Stimulated activated CD8-positive, alpha-beta memory T cell treated with anti-CD3 and anti-CD28 coated beads, Interleukin-12 subunit alpha, Interleukin-12 subunit beta, amount 100 ng/mL, for 4 hours (primary cell): Measurements from ENCODE around the gene GDF2.

Experiments
- DNase-seq: peaks from one replicate; pipeline ENCODE4 v3.0.0-alpha.2; 2020; ENCODE audit warnings: low read depth

The GDF2 gene

DNA sequence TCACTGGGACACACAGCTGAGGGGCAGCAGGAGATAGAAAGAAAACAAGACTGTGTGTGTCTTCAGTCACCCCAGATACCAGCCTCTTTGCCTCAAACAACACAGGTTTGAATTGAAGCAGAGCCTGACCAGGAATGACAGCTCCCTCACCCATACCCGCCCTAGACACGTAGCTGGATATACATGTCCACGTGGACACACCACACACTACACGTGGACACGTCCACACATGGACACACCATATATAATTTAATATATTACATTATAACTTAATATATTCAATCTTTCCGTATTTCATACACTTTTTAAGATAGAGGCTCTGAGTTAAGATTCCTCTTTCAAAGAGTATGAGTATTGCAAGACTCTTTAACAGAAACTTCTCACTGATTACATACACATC, 11.3 kb downstream of the GDF2 start:
- no peak for DNase-seq

DNA sequence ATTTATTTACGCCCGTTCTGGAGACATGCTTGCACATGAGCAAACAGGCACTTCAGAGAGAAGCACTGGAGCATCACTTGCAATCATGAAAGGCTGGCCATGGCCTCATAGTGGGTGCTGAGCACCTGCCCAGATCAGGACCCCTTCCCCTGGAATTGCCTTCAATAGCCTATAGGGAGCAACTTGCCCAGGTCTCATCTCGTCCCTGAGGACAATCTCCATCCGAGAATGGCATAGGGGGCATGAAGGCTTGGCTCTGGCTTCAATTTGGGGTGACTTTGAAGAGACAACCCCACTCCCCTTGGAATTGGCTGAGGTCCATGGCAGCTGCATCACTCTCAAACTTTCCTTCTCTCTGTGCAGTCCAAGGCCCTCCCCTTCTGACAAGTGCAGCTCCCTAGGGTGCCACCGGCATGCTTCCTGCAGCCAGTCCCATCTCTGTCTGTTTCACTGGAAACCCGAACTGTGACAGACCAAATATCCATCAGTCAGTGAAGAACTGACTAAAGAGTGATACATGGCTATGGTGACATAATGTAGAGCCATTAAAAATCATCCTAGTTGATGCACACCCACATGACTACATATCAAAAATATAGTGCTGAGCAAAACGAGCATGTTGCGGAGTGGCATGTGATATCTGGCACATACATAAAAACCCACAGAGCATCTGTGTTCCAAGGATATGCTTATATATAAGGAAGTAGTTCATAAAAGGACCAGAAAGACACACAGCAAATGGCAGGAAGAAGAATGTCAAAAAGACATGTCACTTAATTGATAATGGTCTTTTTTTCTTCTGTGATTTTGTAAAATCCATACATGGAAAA, 12.4 kb downstream of the GDF2 start:
- no peak for DNase-seq

DNA sequence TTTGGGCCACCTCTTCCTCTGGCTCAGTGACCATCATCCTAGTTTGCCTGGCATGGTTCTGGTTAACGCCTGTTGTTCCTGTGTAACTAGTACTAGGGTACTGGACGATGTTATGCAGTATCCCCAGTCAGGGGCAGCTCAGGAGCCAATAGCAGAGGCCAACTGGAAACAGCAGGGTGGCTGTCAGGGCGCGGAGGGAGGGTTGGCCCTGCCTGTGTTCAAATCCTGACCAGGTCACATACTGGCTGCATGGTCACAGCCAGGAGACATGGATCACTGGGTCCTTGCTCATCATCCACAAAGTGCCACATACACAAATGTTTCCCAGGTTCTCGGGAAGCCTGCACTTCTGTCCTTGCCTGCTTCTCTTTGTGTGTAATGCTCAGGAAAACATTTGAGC, 13.7 kb downstream of the GDF2 start:
- no peak for DNase-seq

DNA sequence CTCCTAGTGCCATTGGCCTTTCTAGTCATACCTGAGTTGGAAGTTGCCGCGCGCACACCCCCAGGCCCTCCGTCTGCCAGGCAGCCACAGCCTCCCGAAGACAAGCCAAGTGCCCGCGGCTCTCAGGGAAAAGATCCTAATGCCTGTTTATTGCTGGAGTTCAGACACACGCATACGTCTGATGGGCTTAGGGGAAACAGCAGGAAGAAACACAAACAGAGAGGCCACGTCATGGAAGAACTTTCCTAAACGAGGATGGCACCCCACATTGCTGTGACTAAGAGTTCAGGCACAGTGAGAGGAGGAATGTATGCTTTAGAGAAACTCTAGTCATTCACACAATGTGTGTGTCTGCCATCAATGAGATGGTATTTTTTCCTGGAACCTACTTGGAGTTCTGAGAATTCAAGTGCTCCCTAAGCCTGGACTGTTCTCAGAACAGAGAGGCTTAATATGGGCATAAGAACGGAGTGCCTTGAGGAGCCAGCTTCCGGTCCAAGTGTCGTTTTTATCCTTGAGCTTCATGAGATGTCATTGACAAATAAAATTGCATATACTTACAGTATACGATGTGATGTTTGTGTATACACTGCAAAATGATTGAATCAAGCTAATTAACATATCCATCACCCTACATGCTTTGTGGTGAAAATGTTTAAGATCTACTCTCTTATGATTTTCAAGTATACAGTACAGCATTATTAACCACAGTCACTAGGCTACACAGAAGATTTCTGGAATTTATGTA, 14.3 kb downstream of the GDF2 start:
- no peak for DNase-seq

DNA sequence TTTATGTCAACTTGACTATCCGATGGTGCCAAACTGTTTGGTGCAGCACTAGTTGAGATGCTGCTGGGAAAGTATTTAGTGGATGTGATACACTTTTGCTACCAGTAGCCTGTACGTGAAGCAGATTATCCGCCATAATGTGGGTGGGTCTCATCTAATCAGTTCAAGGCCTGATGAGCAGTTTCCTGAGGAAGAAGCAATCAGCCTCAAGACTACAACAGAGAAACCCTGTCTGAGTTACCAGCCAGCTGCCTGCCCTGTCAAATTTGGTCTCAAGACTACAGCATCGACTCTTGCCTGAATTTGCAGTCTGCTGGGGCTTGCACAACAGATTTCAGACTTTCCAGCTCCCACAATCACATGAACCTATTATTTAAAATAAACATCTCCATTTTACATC, 15.1 kb downstream of the GDF2 start:
- no peak for DNase-seq

DNA sequence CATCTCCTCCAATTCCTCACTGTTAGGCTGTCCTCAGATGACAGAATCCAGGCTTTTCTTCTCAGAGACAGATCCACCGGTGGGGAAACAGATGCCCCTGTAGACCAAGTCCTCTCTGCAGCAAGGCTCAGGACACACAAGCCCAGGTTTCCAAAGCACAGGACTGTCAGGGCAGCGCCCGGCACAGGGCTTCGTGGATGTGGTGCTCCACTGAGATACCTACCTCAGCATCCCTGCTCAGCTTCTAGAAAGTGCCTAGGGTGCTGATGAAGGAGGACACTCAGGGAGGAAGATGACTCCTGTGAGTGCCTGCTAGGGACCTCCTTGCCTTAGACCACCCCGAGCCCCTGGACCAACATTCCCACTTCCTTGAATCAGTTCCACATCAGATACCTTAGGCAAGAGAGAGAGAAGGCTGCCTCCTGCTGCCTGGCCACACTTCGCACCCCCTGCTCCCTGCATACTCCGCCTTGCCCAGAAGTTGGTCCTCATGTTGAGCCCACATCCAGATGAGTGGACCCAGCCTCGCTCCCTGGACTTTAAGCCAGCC, 17.0 kb downstream of the GDF2 start:
- no peak for DNase-seq

DNA sequence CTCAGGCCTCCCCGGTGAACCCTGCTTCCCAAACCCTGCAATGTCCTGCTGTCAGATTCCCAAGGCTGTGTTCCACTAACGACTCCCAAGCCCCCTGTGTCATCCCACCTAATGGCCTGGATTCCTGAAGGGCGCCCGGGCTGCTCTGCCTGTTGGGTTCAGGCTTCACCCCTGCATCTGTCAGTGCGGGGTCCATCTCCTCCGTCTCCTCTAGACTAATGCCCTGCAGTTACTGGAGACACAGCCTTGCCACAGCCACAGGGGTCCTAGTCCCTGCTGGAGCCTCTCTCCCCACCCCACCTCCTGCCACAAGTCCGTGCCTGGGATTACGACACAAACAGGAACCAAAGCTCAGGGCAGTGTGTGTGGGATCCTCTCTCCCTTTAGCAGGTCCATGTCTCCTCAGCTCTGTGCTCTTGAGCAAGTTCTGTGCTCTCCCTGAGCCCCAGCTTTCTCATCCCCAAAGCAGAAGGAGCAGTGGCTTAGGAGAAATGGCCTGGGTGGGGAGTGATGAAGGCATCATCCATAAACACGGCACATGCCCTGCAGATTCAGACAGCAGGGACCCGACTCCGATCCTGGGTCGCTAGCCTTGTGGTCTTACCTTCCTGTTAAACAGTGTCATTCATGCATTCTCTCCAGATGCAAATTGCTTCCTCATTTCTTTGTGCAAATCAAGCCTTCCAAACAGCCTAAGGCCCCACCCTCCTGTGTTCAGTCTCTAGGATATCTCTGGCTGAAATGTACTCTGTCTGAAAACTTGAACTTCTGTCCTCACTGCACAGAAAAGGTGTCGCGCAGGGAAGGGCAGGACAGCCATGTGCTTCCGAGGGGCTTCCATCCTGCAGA, 17.7 kb downstream of the GDF2 start:
- DNase-seq = no peak

DNA sequence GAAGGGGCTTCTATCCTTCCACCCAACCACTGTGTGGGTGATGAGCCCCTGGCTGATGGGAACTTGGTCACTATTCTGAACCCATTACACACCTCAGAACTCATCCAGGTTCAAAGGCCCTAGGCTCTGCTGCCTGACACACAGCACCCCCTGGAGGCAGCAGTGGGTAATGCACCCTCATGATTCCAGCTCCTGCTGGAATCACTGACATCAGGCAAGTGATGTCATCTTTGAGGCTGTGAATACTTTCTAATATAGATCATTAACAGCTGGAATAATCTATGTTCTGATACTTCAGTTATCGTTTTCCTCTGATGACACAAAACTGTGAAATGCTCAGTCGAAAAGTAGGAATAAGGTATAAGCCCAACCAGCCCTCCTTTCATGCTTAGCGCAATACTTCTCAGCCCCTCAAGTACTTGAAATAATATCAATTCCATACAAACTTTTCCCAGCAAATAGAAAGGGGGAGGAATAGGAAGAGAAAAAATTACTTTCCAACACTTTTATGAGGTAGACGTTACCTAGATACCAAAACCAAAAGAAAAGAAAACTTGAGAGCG, 18.4 kb downstream of the GDF2 start:
- DNase-seq = peak; percentile 37

DNA sequence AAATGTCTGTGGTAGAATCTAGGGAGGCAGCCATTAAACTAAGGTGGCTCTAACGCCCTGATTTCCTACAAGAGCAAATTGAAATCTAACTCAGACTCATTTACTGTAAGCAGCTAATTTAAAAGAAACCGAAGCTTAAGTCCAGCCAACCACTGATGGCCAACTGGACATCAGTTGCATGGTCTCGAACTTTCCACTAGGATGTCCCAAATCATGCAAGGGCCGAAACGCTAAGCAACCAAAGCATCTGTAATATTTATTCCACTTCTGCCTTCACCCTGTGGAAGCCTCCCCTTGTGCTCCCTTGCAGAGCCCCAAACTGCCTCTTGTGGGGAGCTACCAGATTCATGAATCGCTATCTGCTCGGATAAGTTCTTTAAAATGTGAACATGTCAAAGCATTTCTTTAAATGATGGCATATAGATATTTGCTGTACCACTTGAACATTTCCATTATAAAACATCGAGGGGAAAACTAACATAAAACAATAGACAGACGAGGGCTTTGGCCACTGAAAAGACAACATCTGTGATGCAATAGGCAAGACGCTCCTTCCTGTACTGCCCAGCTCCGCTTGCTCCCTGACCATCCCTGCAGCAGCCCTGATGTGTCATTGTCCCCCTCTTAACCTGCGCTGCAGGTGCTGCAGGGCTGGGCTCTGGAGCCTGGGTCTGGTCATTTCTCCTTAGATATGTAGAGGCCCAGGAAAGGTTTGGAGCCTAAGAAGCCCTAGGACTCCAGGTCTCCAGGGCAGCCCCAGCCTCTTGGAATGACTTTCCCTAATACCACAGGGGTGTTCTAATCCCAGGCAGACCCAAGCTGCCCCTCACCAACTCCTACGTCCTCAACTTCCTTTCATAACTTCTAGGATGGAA, 23.0 kb downstream of the GDF2 start:
- no peak for DNase-seq

DNA sequence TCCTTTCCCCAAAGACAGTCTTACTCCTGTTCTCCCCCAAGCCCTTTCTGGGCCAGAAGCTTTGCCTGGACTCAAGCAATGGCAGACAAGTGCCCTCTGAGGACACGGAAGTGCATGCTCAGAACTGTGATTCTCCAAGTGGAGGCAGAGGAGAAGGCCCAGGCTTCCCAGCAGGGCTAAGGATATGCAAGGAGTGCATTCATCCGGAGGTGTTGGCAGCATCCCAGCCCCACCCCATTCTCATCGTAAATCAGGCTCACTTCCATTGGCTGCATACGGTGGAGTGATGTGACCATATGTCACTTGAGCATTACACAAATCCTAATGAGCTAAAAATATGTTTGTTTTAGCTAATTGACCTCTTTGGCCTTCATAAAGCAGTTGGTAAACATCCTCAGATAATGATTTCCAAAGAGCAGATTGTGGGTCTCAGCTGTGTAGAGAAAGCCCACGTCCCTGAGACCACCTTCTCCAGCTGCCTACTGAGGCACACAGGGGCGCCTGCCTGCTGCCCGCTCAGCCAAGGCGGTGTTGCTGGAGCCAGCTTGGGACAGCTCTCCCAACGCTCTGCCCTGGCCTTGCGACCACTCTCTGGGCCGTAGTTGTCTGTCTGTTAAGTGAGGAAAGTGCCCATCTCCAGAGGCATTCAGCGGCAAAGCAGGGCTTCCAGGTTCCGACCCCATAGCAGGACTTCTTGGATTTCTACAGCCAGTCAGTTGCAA, 24.5 kb downstream of the GDF2 start:
- DNase-seq = no peak

DNA sequence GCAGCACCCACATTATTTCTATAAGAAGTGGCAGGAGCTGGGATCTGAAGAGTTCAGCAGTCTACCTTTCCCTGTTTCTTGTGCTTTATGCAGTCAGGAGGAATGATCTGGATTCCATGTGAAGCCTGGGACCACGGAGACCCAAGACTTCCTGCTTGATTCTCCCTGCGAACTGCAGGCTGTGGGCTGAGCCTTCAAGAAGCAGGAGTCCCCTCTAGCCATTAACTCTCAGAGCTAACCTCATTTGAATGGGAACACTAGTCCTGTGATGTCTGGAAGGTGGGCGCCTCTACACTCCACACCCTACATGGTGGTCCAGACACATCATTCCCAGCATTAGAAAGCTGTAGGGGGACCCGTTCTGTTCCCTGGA, 25.0 kb downstream of the GDF2 start:
- no peak for DNase-seq

DNA sequence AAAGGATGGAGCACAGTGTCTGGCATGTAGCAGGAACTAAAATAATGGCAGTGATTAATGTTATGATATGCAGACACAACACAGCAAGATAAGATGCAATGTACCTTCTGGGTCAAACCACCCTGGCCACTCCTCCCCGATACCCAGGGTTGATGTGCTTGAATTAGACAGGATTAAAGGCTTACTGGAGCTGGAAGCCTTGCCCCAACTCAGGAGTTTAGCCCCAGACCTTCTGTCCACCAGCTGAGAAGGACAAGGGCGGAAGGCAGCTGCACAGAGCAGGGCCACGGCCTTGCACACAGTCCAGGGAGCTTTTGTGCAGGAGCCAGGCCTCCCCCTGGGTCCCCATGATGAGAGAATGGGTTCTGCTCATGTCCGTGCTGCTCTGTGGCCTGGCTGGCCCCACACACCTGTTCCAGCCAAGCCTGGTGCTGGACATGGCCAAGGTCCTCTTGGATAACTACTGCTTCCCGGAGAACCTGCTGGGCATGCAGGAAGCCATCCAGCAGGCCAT, 25.9 kb downstream of the GDF2 start, which contains the start of gene RBP3:
Gene RBP3, plus strand, starts transcription at position 226 of the 514 bp plus-strand sequence. Its CDS starts 122 bp downstream, at position 348.
- DNase-seq = no peak

DNA sequence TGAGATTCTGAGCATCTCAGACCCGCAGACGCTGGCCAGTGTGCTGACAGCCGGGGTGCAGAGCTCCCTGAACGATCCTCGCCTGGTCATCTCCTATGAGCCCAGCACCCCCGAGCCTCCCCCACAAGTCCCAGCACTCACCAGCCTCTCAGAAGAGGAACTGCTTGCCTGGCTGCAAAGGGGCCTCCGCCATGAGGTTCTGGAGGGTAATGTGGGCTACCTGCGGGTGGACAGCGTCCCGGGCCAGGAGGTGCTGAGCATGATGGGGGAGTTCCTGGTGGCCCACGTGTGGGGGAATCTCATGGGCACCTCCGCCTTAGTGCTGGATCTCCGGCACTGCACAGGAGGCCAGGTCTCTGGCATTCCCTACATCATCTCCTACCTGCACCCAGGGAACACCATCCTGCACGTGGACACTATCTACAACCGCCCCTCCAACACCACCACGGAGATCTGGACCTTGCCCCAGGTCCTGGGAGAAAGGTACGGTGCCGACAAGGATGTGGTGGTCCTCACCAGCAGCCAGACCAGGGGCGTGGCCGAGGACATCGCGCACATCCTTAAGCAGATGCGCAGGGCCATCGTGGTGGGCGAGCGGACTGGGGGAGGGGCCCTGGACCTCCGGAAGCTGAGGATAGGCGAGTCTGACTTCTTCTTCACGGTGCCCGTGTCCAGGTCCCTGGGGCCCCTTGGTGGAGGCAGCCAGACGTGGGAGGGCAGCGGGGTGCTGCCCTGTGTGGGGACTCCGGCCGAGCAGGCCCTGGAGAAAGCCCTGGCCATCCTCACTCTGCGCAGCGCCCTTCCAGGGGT, 26.6 kb downstream of the GDF2 start:
- no peak for DNase-seq

DNA sequence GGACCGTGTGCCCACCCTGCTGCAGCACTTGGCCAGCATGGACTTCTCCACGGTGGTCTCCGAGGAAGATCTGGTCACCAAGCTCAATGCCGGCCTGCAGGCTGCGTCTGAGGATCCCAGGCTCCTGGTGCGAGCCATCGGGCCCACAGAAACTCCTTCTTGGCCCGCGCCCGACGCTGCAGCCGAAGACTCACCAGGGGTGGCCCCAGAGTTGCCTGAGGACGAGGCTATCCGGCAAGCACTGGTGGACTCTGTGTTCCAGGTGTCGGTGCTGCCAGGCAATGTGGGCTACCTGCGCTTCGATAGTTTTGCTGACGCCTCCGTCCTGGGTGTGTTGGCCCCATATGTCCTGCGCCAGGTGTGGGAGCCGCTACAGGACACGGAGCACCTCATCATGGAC, 27.3 kb downstream of the GDF2 start:
- DNase-seq = no peak

DNA sequence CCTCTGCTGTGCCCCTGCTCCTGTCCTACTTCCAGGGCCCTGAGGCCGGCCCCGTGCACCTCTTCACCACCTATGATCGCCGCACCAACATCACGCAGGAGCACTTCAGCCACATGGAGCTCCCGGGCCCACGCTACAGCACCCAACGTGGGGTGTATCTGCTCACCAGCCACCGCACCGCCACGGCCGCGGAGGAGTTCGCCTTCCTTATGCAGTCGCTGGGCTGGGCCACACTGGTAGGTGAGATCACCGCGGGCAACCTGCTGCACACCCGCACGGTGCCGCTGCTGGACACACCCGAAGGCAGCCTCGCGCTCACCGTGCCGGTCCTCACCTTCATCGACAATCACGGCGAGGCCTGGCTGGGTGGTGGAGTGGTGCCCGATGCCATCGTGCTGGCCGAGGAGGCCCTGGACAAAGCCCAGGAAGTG, 27.7 kb downstream of the GDF2 start:
- DNase-seq = no peak

DNA sequence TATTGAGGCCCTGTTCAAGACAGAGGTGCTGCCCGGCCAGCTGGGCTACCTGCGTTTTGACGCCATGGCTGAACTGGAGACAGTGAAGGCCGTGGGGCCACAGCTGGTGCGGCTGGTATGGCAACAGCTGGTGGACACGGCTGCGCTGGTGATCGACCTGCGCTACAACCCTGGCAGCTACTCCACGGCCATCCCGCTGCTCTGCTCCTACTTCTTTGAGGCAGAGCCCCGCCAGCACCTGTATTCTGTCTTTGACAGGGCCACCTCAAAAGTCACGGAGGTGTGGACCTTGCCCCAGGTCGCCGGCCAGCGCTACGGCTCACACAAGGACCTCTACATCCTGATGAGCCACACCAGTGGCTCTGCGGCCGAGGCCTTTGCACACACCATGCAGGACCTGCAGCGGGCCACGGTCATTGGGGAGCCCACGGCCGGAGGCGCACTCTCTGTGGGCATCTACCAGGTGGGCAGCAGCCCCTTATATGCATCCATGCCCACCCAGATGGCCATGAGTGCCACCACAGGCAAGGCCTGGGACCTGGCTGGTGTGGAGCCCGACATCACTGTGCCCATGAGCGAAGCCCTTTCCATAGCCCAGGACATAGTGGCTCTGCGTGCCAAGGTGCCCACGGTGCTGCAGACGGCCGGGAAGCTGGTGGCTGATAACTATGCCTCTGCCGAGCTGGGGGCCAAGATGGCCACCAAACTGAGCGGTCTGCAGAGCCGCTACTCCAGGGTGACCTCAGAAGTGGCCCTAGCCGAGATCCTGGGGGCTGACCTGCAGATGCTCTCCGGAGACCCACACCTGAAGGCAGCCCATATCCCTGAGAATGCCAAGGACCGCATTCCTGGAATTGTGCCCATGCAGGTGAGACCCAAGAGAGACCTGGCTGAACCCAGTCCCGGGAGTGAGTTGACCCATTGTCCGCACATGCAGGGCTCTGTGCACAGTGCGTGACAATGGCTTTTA, 28.7 kb downstream of the GDF2 start:
- no peak for DNase-seq

DNA sequence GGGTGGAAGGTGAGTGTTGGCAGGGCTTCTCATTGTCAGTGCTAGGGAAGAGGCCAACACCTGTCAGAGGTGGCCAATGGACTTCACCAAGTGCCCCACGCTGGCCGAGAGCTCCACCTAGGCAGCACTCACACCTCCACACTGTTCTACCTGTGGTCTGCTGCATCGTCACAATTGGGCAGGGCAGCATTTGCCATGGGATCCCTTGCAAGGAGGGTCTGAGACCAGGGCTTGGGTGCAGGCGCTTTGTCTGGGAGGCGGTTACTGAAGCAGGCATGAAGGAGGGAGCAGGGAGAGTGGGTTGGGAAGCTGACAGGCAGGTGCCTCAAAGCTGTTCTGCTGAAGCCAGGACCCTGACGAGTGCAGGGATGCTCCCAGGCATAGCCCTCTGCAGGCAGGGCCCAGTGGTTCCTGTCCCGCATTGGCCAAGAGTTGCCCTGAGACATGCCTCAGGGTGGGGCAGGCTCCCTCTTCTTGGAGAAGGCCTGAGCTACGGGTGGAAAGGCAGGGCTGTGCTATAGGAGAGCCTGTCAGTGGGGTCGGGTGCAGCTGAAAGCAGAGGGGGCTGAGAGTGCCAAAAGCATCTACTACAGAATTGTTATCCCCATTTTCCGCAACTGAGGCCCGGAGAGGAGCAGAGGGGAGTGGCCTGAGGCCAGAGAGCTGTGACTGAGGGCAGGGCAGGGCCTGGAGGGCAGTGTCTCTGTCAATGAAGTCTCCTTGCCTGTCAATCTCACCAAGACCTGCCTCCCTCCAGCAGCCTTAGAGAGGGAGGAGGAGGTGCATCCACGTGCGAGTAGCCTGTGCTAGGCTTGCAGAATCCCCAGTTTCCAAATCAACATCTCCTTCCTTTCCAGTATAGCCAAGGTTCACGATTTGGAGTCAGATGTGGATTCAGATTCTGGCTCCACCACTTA, 29.9 kb downstream of the GDF2 start:
- no peak for DNase-seq
